Activated CD4-positive, alpha-beta T cell treated with anti-CD3 and anti-CD28 coated beads for 36 hours (primary cell): ENCODE results near the gene PDE6G. TPM values are rescaled to one million over a fixed set of nuclear protein-coding genes. Genes with fewer than 3 reads are reported as not detected.

Experiments
- ATAC-seq: fragments of 200-7000 bp; cut with Tn5 transposase; one replicate; pipeline ENCODE4 v1.10.0; 2021; ENCODE audit warnings: mild to moderate bottlenecking, moderate library complexity
- CTCF ChIA-PET: fragments of 350-600 bp; sonication (Branson Sonifier 250); formaldehyde crosslinking; loops from one replicate; lab custom pipeline; 2021; ENCODE audit warnings: antibody characterized with exemption; lab: Charles Lee
- POLR2A ChIA-PET: fragments of 350-600 bp; sonication (Branson Sonifier 250); formaldehyde crosslinking; loops from one replicate; lab custom pipeline; 2021; ENCODE audit warnings: antibody characterized with exemption, inconsistent platforms; lab: Charles Lee
- DNase-seq: peaks from one replicate; pipeline ENCODE4 v3.0.0-alpha.2; 2020
- H3K27ac Mint-ChIP-seq: one replicate; pipeline ENCODE4 v1.8.0; 2021; ENCODE audit warnings: mixed read lengths
- H3K27me3 Mint-ChIP-seq: one replicate; pipeline ENCODE4 v1.8.0; 2021; ENCODE audit warnings: mixed read lengths
- H3K36me3 Mint-ChIP-seq: one replicate; pipeline ENCODE4 v1.8.0; 2021; ENCODE audit warnings: low read depth, mixed read lengths
- H3K4me1 Mint-ChIP-seq: one replicate; pipeline ENCODE4 v1.8.0; 2021; ENCODE audit warnings: mixed read lengths
- H3K4me3 Mint-ChIP-seq: one replicate; pipeline ENCODE4 v1.8.0; 2021; ENCODE audit warnings: mild to moderate bottlenecking, moderate library complexity, mixed read lengths
- H3K9me3 Mint-ChIP-seq: one replicate; pipeline ENCODE4 v1.8.0; 2021; ENCODE audit warnings: low read depth, mixed read lengths
- intact Hi-C, 2 experiments: fragments of 100-400 bp; cut with DNase I in 1 of 2; cut with micrococcal nuclease in 1 of 2; formaldehyde crosslinking; loops; one replicate each; pipeline versions ENCODE4 v1.14.2 to v1.15.1; 2022 to 2024; cut with DNase I, micrococcal nuclease
- total RNA-seq, 2 experiments: library from RNA; stranded (reverse); gene quantifications; one replicate each; pipeline ENCODE4 v1.2.3, GENCODE V29; 2021

The PDE6G gene
- total RNA-seq, 2 experiments from 2014 or later, result 1.4 to 2.5 TPM

DNA sequence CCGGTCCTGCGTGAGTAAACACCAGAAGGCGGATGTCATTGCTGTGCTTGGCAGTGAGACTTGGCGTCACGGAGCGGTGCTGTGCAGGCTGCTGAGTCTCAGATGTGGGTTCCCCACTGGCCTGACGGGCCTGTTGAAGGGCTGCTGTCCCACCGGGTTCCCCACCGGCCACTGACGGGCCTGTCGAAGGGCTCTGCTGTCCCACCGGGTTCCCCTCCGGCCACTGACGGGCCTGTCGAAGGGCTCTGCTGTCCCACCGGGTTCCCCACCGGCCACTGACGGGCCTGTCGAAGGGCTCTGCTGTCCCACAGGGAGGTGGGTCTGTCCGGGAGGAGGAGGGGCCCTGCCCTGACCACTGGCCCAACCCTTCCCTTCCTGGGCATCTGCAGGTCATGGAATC is 30.3 kb upstream of the PDE6G start:
- Mint-ChIP-seq H3K36me3 (peaks cover 62% of the 10 kb centered on the region), H3K9me3 (no peaks in the 10 kb centered on the region), H3K27ac (no peak overlapping the region), H3K4me1 (peaks cover 31% of the 10 kb centered on the region), H3K4me3 (no peak overlapping the region), H3K27me3 (no peaks in the 10 kb centered on the region)
- ChIA-PET POLR2A (no interaction called here), CTCF (no interaction called here)
- intact Hi-C loops, result no loop called here
- ATAC-seq (no peak), DNase-seq (no peak)

- POLR2A ChIA-PET, result interaction anchor here (0.6 to 4.0 kb wide), 5 partner anchors 17 to 273 kb away, joined by 3 to 24 read pairs (median 4); partner anchors contain the start of gene MRPL12
- H3K27me3 Mint-ChIP-seq, result no peaks in the 10 kb centered on the region
- CTCF ChIA-PET, result interaction anchor here (0.6 to 0.8 kb wide), 3 partner anchors 20 to 360 kb away, joined by 3 read pairs; no protein-coding TSS in a partner anchor
- peak; percentile 49 for ATAC-seq
- intact Hi-C loops, result no loop called here
- DNase-seq, result peak; percentile 82
- H3K9me3 Mint-ChIP-seq, result no peaks in the 10 kb centered on the region
- peak overlapping the region; percentile 87 for H3K4me3 Mint-ChIP-seq
- peak overlapping the region; percentile 83 for H3K27ac Mint-ChIP-seq
- H3K36me3 Mint-ChIP-seq, result peaks cover 60% of the 10 kb centered on the region
- H3K4me1 Mint-ChIP-seq, result peaks cover 31% of the 10 kb centered on the region
Measured at GRCh38 chr17:81685108-81685507, 28.8 kb upstream of the PDE6G start.

DNA sequence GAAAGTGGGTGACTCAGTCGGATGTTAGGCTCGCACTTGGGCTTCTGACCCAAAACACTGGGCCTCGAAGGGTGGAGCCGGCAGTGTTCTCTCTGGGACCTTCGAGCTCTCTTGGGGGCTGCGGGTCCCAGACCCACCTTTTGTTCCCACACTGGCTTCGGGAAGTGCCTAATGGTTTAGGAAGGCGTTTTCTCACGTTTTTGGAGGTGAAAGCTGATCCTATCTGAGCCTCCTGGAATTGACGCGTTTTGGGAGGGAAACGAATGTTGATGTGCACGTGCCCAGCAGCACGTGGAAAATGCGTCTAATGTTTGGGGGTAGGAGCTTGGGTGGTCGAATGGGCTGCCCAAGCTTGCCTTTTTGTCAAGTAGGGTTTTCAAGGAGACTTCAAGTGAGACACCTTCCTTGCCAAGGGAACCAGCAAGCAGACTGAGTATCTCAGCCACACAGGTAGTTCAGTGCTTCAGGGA is 28.1 kb upstream of the PDE6G start:
- H3K4me1 Mint-ChIP-seq, result peaks cover 31% of the 10 kb centered on the region
- CTCF ChIA-PET, result interaction anchor here (0.6 to 1.0 kb wide), 4 partner anchors 10 to 360 kb away, joined by 3 read pairs; no protein-coding TSS in a partner anchor
- H3K9me3 Mint-ChIP-seq, result no peaks in the 10 kb centered on the region
- peak overlapping the region; percentile 87 for H3K4me3 Mint-ChIP-seq
- peak overlapping the region; percentile 83 for H3K27ac Mint-ChIP-seq
- no peaks in the 10 kb centered on the region for H3K27me3 Mint-ChIP-seq
- intact Hi-C loops, result loop anchor here (1.0 to 5.0 kb wide), 3 partner anchors 19 to 445 kb away; partner anchors contain the start of genes ACTG1 (in 1 of the 2), MRPL12 (in 1 of the 2), NDUFAF8 (in 1 of the 2) and TEPSIN (in 1 of the 2)
- ATAC-seq (no peak), DNase-seq (peak; percentile 55)
- peaks cover 53% of the 10 kb centered on the region for H3K36me3 Mint-ChIP-seq
- POLR2A ChIA-PET, result interaction anchor here (0.9 to 4.0 kb wide), 3 partner anchors 18 to 27 kb away, joined by 4 to 24 read pairs (median 7); partner anchors contain the start of genes CCDC137, MRPL12 and OXLD1

DNA sequence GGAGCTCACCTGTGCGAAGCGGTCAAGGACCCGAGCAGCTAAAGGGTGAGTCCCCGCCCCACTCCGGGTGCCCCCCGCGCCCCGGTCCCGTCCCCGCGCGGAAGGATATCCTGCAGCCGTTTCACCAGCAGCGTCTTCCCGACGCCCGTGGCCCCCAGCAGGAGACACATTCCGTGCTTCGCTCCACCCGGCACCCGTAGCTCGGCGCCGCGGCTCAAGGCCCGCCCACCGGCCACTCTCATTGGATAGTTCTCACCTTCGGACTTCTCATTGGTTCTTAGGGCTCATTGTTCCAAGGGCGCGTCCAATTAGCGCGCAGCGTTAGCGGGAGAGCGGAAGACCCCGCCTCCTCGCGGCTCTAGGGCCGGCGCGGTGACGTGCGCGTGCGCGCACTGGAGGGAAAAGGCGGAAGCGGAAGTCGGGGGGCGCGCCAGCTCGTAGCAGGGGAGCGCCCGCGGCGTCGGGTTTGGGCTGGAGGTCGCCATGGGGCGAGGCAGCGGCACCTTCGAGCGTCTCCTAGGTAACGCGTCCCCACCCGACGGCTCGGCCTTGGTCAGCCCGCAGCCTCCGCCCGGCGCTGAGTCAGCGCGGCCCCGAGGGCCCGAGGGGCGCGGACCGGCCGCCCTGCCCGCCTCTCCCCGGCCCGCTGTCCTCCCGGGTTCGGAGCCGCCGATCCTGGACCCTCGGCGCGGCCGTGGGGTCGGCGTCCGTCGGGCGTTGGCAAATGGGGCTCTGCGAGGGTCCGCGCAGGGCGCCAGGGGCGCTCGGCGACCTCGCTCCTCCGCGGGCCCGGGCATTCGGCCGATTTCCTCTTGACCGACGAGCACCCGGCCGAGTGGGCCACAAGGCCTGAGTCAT is 27.5 kb upstream of the PDE6G start, which contains the start of the genes ARL16 and HGS:
Gene ARL16 (minus strand): TSS at position 214 of the 858 bp plus-strand sequence. CDS start 44 bp downstream, at position 170.
Gene HGS (plus strand): TSS at position 428 of the 858 bp plus-strand sequence. CDS start 56 bp downstream, at position 484.
- intact Hi-C loops, result loop anchor here (1.0 to 5.0 kb wide), 12 partner anchors 15 to 445 kb away; partner anchors contain the start of genes MRPL12 (in 2 of the 2), ACTG1 (in 1 of the 2), ASPSCR1 (in 1 of the 2) and CCDC137 (in 1 of the 2)
- H3K27me3 Mint-ChIP-seq, result no peaks in the 10 kb centered on the region
- POLR2A ChIA-PET, result interaction anchor here (0.6 to 4.0 kb wide), 5 partner anchors 8 to 48 kb away, joined by 3 to 24 read pairs (median 3); partner anchors contain the start of genes CCDC137, MRPL12 and OXLD1
- ATAC-seq (peak; percentile 98), DNase-seq (peak; percentile 98)
- peak within 1 kb of the TSS; percentile 83 for H3K27ac Mint-ChIP-seq
- CTCF ChIA-PET, result interaction anchor here (1.0 to 1.5 kb wide), 4 partner anchors 10 to 25 kb away, joined by 3 to 5 read pairs (median 4); partner anchors contain the start of gene MRPL12
- H3K9me3 Mint-ChIP-seq, result no peaks in the 10 kb centered on the region
- peak within 1 kb of the TSS; percentile 87 for H3K4me3 Mint-ChIP-seq
- peaks cover 47% of the 10 kb centered on the region for H3K36me3 Mint-ChIP-seq
- H3K4me1 Mint-ChIP-seq, result peaks cover 31% of the 10 kb centered on the region

GRCh38 chr17:81683208-81683583 is 26.9 kb upstream of the PDE6G start:
- ATAC-seq (no peak), DNase-seq (no peak)

GRCh38 chr17:81682565-81683207 is 26.3 kb upstream of the PDE6G start:
- Mint-ChIP-seq H3K4me1 (peaks cover 28% of the 10 kb centered on the region), H3K27ac (peak overlapping the region; percentile 78), H3K36me3 (peaks cover 41% of the 10 kb centered on the region), H3K4me3 (peak overlapping the region; percentile 87), H3K9me3 (no peaks in the 10 kb centered on the region), H3K27me3 (no peaks in the 10 kb centered on the region)
- ChIA-PET POLR2A (interaction anchor here (4.0 kb wide), 1 partner anchor 20 kb away, joined by 24 read pairs; the partner anchor contains the start of gene MRPL12), CTCF (interaction anchor here (0.6 to 1.5 kb wide), 4 partner anchors 20 to 773 kb away, joined by 3 to 4 read pairs (median 4); no protein-coding TSS in a partner anchor)
- DNase-seq (no peak), ATAC-seq (no peak)
- intact Hi-C loops, result loop anchor here (1.0 to 5.0 kb wide), 11 partner anchors 14 to 340 kb away; partner anchors contain the start of genes ACTG1 (in 1 of the 2), ASPSCR1 (in 1 of the 2), CCDC137 (in 1 of the 2) and CENPX (in 1 of the 2)

More at GRCh38 chr17:81683208-81683583, 26.9 kb upstream of the PDE6G start:
- H3K36me3 Mint-ChIP-seq, result peaks cover 43% of the 10 kb centered on the region
- H3K27ac Mint-ChIP-seq, result peak overlapping the region; percentile 78
- H3K4me3 Mint-ChIP-seq, result peak overlapping the region; percentile 87
- CTCF ChIA-PET, result interaction anchor here (0.6 to 1.5 kb wide), 5 partner anchors 11 to 773 kb away, joined by 3 to 5 read pairs (median 4); partner anchors contain the start of gene MRPL12
- no peaks in the 10 kb centered on the region for H3K9me3 Mint-ChIP-seq
- H3K27me3 Mint-ChIP-seq, result no peaks in the 10 kb centered on the region
- H3K4me1 Mint-ChIP-seq, result peaks cover 28% of the 10 kb centered on the region
- intact Hi-C loops, result loop anchor here (1.0 to 5.0 kb wide), 11 partner anchors 14 to 340 kb away; partner anchors contain the start of genes ACTG1 (in 1 of the 2), ASPSCR1 (in 1 of the 2), CCDC137 (in 1 of the 2) and CENPX (in 1 of the 2)
- POLR2A ChIA-PET, result interaction anchor here (1.1 to 4.0 kb wide), 3 partner anchors 16 to 47 kb away, joined by 3 to 24 read pairs (median 7); partner anchors contain the start of genes CCDC137, MRPL12 and OXLD1

GRCh38 chr17:81681672-81682071 is 25.3 kb upstream of the PDE6G start:
- CTCF ChIA-PET, result interaction anchor here (0.6 kb wide), 1 partner anchor 225 kb away, joined by 3 read pairs; no protein-coding TSS in a partner anchor
- no peaks in the 10 kb centered on the region for H3K9me3 Mint-ChIP-seq
- no peak for ATAC-seq
- POLR2A ChIA-PET, result no interaction called here
- no peaks in the 10 kb centered on the region for H3K27me3 Mint-ChIP-seq
- H3K4me3 Mint-ChIP-seq, result no peak overlapping the region
- H3K4me1 Mint-ChIP-seq, result peaks cover 26% of the 10 kb centered on the region
- peaks cover 32% of the 10 kb centered on the region for H3K36me3 Mint-ChIP-seq
- no peak overlapping the region for H3K27ac Mint-ChIP-seq
- DNase-seq, result no peak
- intact Hi-C loops, result loop anchor here (2.0 to 5.0 kb wide), 3 partner anchors 13 to 341 kb away; partner anchors contain the start of genes ACTG1 (in 1 of the 2), CENPX (in 1 of the 2) and LRRC45 (in 1 of the 2)

DNA sequence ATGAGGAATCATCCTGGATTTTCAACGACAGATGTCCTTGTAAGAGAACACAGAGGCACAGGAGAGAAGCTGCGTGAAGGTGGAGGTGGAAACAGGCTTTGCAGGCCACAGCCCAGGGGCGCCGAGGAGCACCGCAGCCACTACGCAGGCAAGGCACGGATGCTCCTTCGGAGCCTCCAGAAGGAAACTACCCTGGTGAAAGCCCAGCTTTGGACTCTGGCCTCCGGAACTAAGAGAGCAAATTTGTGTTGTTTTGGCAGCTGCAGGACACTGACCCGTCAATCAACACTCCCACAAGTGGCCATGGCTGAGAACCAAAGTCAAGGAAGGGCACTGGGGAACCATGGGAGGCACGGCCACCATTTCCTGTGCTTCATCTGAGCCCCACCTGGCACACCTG is 23.8 kb upstream of the PDE6G start:
- H3K27ac Mint-ChIP-seq, result no peak overlapping the region
- H3K9me3 Mint-ChIP-seq, result no peaks in the 10 kb centered on the region
- CTCF ChIA-PET, result interaction anchor here (0.7 kb wide), 1 partner anchor 17 kb away, joined by 4 read pairs; no protein-coding TSS in a partner anchor
- no peak overlapping the region for H3K4me3 Mint-ChIP-seq
- H3K4me1 Mint-ChIP-seq, result peaks cover 14% of the 10 kb centered on the region
- POLR2A ChIA-PET, result no interaction called here
- intact Hi-C loops, result loop anchor here in 1 of 2 experiments (5.0 kb wide), 1 partner anchor 168 kb away; the partner anchor contains the start of gene ACTG1
- H3K36me3 Mint-ChIP-seq, result peaks cover 23% of the 10 kb centered on the region
- ATAC-seq (no peak), DNase-seq (no peak)
- H3K27me3 Mint-ChIP-seq, result no peaks in the 10 kb centered on the region

GRCh38 chr17:81676906-81677305 is 20.6 kb upstream of the PDE6G start:
- POLR2A ChIA-PET, result no interaction called here
- no peaks in the 10 kb centered on the region for H3K9me3 Mint-ChIP-seq
- H3K4me3 Mint-ChIP-seq, result no peak overlapping the region
- H3K27ac Mint-ChIP-seq, result no peak overlapping the region
- intact Hi-C loops, result loop anchor here in 1 of 2 experiments (5.0 kb wide), 1 partner anchor 35 kb away; the partner anchor contains the start of gene SLC25A10
- no peaks in the 10 kb centered on the region for H3K27me3 Mint-ChIP-seq
- H3K4me1 Mint-ChIP-seq, result no peaks in the 10 kb centered on the region
- CTCF ChIA-PET, result interaction anchor here (1.8 kb wide), 1 partner anchor 36 kb away, joined by 4 read pairs; no protein-coding TSS in a partner anchor
- ATAC-seq (no peak), DNase-seq (no peak)
- H3K36me3 Mint-ChIP-seq, result peaks cover 28% of the 10 kb centered on the region
